Measurements from ENCODE around the gene ANKRD60.

Gene ANKRD60

DNA sequence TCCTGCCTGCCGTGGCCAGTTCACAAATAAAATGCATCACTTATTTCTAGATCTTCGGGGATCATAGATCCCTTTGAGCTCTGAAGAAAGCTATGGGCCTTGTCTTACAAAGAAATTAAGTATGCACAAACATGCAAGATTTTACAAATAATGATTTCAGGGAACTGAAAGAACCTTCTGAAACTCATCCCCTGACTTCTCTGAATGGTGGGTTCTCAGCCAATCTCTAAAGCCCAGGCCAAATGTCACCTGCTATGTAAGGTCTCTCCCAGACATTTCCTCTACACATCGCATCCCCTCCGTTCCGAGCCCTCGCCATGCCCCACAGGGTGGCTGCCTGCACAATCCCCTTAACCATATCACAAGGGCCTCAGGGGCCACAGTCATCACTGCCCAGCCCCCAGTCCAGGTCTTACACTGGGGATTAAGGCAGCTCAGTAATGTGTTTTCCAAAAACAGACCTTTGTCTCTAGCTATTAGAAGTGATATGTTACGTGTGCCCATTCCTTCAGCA lies 16.1 kb upstream of the ANKRD60 start:
- no peak for DNase-seq (ENCODE audit: low spot score)

DNA sequence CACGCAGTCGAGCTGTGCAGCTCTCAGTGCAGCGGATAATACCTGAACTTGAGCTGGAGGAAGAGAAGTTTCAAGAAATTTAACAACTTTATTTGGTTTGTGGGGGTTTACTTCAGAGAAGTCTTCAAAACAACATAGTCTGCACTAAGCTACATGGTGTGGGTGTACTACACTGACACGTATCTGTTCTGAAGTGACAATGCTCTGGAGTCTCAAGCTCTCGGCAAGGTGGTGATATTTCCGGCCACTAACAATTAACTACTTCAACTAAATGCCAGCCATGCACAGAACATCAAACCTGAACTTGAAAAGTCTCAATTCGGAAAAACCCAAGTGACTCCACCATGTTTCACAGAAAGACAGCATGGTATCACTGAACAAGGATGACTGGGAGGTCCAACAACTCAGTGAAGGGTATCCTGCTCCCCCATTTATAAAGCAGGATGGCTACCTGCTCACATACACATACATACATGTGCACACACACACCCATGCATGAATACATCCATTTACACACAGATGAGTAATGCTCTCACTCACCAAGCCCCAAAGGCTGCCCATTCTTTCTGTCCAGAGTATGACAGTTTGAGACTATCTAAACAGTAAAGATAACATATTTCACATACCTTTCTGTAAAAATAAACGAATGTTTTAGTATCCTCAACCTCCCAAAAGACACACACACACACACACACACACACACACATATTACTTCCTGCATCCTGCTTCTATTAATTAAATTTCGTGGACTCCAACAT lies 15.4 kb upstream of the ANKRD60 start:
- no peak for DNase-seq (ENCODE audit: low spot score)

DNA sequence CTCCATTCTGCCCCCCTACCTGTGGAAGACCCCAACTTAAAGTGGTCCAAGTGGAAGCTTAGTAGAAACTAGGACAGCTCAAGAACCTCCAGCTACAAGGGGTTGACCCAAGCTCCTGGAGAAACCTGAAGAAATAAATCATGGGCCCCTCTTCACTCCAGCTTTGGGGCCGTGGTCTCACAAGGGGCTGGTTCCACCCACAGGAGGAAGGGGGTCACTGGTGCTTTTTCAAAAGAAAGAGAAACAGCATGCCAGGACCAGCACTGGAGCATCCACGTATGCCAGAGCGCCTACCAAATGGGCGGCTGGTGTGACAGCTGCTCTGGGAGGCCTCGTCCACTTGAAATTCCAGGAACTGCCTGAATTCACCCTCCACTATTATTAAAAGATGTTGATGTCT lies 14.4 kb upstream of the ANKRD60 start:
- DNase-seq (ENCODE audit: low spot score) = no peak

DNA sequence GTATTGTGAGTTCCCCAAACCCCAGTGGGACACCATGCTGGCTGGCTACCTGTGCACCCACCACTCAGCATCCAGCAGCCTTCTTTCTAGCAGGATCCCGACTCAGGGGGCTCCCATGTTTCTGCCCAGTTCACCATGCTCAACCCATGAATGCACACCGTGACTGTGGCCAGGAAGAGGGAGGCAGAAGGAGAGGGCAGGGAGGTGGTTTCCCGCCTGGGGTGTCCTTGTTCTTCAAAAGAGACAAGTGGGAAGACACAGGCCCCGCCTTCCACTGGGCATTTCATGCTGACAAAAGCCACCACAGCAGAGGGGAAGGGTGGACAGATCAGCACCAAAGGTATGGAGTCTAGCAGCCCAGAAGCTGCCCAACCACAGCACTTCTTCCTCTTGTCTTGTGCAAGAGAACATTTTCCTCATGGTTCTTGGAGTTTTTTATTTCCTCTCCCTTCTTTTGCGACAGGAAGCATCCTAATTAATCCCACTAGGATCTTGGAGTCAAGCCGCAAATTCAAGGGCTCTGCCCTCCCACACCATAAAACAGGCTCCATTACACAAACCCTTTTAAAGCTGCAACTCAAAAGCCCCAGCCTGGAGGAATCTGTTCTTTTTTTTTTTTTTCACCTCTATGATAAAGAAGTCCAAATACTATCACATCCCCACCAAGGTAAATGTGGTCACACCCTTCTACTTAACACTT lies 13.5 kb upstream of the ANKRD60 start:
- DNase-seq (ENCODE audit: low spot score) = no peak

DNA sequence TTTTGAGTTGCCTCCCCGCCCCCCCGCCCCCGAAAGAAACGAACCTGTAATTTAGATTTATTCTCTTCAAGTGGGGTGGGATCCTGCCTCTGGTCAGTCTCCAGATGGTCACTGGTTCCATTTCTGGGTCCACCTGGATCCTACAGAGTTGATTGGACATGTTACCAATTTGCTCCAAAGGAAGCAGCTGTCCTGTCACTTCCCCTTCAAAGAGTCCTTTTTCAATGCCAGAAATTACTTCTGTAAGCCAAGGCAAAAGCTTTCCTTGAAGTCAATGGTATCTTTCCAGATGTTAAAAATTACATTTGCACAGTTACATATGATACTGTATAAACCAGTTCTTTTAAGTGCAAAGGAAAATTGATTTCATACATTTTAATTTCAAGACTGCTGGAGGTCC lies 12.0 kb upstream of the ANKRD60 start:
- DNase-seq (ENCODE audit: low spot score) = no peak

DNA sequence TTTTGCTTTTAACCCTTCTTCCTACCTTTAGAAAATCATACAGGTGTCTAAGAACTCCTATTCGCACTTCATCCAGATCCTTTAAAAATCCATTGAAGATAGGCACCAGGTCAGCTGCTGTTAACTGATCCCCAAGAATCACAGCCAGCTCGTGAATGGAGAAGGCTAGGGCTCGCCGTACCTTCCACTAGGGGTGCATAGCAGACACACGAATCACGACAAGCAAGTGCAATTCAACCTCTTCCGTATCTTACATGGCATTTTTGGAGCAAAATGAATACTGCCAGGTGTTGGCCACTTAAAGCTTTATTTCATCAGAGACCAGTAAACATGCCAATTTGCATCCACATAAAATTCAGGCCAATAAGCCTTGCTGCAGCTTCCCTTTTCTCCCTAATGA lies 10.8 kb upstream of the ANKRD60 start:
- no peak for DNase-seq (ENCODE audit: low spot score)

DNA sequence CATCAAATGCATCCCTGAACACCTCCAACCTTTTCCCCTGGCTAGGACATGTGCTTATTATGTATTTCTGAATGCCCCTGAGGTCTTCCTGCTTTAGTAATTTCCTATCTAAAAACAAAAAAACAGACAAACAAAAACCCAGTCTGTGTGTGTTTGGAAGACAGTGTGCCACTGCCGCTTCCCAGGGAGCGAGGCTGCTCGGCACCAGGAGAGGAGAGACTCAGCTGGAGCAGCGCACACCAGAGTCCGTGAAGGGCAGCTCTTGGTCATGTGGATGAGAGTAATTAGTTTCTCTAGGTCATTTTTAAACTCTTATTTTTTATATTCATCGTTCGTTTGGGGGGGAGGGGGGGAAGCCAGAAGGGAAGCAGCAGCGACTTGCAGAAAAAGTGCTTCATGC lies 10.0 kb upstream of the ANKRD60 start:
- DNase-seq (ENCODE audit: low spot score) = no peak

DNA sequence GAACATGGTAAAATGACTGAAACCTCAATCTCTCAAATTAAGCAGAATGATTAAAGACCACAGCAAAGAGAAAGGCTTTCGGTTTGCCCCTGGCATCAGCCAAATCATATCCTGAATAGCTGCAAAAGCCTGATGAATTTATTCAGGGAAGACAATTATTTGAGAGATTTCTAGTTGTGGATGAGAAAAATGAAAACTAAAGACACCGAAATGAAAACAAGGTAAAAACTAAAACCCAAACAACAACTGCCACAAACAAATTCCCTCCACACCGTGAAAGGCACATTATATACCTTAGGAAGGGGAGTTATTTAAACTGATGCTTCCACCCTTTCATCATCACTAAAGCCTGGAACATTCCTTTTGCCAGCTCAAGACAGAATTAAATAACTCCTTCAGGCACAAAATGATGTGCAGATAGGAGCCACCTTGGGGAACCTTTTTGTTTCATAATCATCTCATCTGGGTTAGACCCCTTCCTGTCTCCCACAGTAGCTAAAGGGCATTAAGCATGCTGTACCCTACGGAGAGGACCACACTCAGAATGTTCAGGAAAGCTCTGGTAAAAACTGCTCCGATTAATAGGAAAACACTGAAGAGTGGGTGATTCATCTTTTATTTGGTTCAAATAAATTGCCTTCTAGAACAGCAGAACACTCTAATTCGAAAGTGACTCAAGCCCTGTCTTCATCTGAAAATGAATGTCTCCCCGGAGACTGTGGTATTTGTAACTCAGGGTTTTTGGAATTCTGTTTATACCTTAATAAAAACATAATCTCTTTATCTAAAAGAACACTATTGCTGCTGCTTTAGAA lies 9.1 kb upstream of the ANKRD60 start:
- no peak for DNase-seq (ENCODE audit: low spot score)

DNA sequence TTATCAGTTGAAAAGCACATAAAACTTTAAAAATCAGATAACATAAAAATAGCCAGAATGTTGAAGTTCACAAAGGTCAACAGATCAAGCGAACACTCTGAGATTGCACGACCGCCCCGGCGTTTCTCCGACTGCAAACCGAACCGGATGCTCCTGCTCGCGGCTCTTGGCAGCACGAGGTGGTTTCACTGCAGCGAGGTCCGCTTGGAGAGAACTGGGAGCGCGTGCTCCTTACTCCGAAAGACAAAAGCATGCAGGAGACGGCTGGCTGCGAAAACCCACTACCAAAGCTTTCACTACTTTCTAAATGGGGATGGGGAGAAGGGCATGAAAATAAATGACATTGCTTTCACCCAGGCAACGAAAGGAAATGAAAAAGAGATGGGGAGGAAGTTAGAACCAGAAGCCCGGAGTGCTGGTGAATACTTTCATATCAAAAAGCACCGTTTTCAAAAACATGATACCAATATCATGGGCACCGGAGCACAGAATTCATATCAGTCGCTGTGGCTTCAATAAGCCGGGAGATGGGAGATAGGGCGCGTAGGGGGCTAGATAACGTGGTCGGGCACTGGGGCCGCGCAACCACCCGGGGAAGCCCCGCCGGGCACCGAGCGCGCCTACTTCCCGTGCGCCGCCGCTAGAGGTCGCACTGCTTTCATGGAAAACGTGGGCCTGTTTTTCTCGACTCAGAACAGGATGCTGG lies 8.3 kb upstream of the ANKRD60 start:
- DNase-seq (ENCODE audit: low spot score) = peak; percentile 90

DNA sequence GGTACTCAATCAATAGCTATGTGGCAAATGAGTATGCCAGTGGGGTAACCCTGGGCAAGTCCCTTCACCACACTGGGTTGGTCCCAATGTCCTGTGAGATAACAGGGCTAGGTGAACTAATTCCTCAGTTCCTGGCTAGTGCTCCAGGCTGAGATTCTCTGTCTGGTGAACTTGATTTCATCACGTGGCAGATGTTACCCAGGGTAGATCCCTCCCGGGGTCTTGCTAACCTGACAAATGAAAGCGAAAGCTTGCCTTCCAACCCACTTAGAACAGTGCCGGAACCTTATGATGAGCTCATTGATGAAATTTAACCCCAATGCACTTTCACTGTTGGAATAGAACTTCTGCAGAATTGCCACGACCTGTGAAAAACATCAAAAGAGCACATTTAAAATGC lies 6.6 kb upstream of the ANKRD60 start:
- no peak for DNase-seq (ENCODE audit: low spot score)

DNA sequence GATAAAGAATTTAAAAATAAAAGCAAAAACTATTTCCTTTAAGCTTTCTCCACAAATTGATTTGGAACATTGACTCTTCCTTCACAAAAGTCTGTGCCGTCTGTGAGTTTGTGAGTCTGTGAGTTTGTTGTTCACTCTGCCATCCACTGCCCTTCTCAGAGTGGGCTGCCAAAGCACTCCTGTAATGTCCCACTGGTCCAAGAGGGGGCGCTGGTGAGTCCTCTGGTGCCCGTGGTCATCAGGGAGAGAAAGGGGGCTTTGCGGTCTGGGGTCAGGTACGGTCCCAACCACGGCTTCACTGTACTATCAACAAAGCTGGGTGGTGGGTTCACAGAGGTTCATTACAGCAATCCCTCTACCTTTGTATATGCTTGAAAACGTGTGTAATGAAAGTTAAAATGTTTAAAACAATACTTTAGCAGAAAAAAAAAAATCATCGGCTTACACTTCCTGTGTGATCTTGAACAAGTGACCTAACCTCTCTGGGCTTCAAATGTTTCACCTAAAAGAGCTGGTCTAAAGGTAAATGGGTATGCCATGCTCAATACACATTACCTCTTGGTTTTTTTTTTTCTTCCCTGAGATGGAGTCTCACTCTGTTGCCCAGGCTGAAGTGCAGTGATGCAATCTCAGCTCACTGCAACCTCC lies 5.6 kb upstream of the ANKRD60 start:
- peak; percentile 75 for DNase-seq (ENCODE audit: low spot score)

DNA sequence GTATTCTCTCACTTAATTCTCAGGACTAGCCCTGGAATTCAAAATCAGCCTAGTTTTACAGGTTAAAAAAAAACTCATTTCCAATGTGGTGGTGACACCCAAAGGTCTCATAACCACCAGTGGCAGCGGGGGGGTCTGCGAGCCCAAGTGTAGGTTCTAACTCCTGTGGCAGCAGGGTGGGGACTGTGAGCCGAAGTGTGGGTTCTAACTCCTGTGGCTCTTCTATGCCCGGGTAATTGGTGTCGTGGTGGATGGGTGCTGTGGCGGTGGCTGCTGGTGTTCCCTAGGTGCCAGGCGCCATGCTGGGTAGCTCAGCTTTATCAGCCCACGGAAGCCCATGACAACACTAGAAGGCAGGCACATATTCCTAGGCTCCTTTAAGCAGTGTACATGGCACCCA lies 4.9 kb upstream of the ANKRD60 start:
- no peak for DNase-seq (ENCODE audit: low spot score)

DNA sequence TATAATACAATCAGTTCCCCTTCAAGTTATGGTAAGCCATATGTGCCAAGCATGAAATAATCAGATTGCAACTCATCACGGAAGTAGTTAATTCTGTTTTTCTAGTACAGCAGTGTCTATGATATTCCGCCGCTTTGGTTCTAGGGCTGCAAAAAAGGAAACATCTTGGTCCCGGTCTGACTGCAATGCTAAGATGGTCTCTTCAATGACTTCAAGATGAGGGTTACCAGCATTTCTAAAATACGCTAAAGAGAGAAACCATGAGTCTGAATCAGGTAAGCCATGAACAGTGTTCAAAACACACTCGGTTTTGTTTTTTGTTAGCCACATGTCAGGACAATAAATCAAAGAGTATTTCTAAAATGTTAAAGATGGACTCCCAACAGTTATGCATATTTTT lies 3.2 kb upstream of the ANKRD60 start:
- no peak for DNase-seq (ENCODE audit: low spot score)

DNA sequence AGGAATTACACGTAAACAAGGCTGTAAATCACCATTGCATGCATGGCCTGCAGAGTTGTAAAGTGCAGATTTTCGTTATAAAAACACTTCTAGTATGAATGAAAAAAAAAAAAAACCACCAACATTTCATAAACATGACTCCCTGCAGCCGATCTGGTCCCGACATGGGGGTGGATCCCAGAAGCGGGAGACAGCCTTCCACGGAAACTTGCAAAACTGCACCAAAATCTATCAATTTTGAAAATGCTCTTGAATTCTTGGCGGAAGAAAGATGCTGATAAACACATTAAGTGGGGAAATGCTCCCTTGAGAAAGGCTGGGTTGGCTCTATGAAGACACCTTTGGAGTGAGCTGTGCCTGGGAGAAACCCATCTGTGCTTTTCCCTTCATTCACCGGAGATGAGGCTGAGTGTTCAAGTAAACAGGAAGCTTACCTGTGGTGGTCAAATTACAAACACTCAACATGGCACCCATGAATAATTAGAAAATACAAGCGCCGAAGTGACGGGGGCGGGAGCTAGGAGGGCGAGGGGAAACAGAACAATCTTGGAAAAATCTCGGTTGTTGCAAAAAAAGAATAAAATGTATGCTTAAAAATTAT lies 845 bp upstream of the ANKRD60 start:
- DNase-seq (ENCODE audit: low spot score) = peak; percentile 54

DNA sequence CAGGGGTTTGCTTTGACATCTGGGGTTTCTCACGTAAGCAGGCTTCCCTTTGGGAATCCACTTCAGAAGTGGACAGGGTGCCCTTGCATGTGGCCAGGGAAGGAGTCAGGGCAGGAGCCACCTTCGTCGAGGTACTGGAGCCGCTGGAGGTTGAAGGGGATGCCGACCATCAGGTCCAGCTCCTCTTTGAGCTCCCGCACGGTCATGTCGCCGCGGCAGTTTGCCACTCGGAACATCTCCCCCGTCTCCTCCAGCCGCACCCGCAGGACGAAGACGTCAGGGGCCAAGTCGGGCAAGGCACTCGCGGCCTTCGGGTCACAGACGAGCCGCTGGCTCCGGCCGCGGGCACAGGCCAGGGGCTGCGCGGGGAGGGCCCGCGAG lies 360 bp downstream of the ANKRD60 start:
- DNase-seq (ENCODE audit: low spot score) = no peak

DNA sequence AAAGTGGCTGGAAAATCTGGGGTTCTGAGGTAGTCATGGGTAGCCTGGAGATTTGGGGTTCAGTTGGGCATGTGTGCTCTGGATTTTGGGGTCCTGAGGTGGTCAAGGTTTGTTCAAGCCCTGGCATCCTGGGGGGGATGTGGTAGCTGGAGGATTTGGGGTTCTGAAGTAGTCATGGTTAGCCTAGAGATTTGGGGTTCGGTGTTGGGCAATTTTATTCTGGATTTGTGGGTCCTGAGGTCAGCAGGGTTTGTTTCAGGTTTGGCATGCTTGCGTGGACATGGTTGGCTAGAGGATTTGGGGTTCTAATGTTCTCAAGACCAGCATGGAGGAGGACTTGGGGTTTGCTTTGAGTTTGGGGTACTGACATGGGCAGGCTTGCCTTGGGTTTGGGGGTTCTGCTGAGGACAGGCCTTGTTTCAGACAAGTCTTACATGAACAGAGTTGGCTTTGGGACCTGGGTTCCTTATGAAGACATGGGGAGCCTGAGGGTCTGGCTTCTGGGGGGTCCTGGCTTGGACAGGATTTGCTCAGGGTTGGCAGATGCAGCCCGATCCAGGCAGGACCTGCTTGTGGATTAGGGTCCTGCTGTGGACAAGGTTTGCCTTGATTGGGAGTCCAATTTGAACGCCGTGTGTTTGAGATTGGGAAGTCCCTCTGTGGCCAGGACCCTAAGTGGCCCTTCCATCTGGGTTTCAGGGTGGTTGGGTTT lies 906 bp downstream of the ANKRD60 start:
- no peak for DNase-seq (ENCODE audit: low spot score)

DNA sequence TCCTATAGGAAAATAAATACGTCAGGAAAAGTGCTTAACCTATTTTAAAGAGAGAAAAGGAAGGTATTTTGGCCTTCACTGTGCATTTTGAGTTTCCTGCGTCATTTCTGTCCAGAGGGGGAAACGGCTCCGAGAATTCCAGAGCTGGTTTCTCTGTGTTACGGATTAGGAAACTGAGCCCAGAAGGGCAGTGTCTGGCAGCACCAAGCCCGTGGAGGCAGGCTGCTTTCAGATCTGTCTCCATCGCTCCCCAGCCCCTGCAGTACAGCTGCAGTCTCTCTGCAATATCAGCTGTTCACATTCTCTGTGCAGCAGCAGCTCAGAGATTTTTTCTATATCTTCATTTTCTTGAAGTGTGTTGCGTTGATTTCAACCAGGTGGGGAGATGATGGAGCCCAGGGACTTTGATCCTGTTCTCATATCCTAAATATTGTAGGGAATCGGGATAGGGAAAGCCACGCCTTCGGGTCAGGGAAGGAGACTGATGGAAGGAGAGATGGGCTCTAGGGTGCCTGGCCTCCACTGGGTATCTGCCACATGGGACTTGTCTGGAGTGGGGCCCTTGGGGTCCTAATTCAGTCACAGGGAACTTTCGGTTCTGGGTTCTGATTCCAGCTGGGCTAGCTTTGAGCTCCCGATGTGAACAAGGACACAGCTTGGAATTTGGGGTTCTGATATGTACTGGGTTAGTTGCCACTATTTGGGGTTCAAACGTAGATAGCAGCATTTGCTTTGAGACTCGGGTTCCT lies 2.8 kb downstream of the ANKRD60 start:
- no peak for DNase-seq (ENCODE audit: low spot score)

DNA sequence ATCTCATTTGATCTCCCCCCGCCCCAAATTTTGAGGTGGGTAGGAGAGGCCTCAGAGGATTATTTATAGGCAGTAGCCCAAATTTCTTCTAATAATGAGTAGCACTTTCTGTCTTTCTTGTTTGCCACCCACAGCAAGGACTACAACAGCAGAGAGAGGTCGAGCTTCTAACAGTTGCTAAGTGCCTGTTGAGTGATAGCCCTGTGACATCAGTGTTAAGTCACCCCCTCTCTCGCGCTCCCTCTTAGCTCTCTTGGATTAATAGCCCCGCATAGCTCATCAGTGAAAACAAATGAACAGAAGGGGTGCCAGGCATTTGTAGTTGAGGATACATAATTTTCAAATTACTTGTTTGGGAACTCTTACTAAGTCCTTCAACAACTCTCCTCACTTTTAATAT lies 3.5 kb downstream of the ANKRD60 start:
- DNase-seq (ENCODE audit: low spot score) = no peak

DNA sequence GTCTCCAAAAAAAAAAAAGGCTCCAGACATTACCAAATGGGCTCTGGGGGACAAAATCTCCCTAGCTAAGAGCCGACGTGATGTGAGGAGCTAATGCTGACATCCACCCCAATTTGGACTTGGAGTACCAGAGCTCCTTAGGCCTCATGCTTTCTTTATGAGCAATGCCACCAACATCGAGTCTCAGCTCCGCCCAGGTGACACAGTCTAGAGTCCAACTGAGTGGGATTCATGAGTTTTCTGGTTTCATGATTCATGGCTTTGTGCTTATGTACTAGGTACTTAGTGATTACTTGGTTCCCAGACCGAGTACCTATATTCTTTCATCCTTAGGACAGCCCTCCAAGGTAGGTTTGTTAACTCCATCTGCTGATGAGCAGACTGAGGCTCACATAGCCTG lies 4.4 kb downstream of the ANKRD60 start:
- DNase-seq (ENCODE audit: low spot score) = no peak

Measured in iPS-NIHi11 (cell line).